Measurements from ENCODE around the gene CCDC28B. TPM values are rescaled to one million over a fixed set of nuclear protein-coding genes. Genes with fewer than 3 reads are reported as not detected.

Gene CCDC28B
- total RNA-seq, 1 experiment from 2014 or later = 10.8 TPM

GRCh38 chr1:32180186-32181060, 20.0 kb upstream of the CCDC28B start:
- DNase-seq (ENCODE audit: low read depth, low spot score) = no peak
- Histone ChIP-seq H3K9me3 (ENCODE audit: control insufficient read depth, insufficient read depth, low read depth, low read length) (no peaks in the 10 kb centered on the region), H3K27me3 (ENCODE audit: control insufficient read depth, insufficient read depth, low read length) (no peaks in the 10 kb centered on the region), H3K27ac (ENCODE audit: low read length) (peak overlapping the region; percentile 90), H3K4me1 (ENCODE audit: control insufficient read depth, insufficient read depth, low read length) (peaks cover 33% of the 10 kb centered on the region), H3K4me3 (ENCODE audit: low read depth in 2 of 2, low read length in 2 of 2) (peak overlapping the region; percentile 77 to 93), H3K36me3 (ENCODE audit: control insufficient read depth, insufficient read depth, low read length) (peaks cover 6% of the 10 kb centered on the region; the same call in 1 of the 2 replicates)
- ChIA-PET CTCF (no interaction called here), POLR2A (interaction anchor here (0.5 to 1.2 kb wide), 3 partner anchors 19 to 636 kb away, joined by 4 to 6 read pairs (median 5); no protein-coding TSS in a partner anchor)
- in situ Hi-C loops (cut with HindIII; ENCODE audit: low pct_unique_long_range_greater_than_20kb, low sequenced_read_pairs) (no loop called here), intact Hi-C loops (cut with micrococcal nuclease; ENCODE audit: unreplicated experiment) (no loop called here)
- BruUV-seq (replicated peaks) = no TSS peak
- ATAC-seq = peak; percentile 36
- TF ChIP-seq POLR2AphosphoS5 (IDR thresholded peaks at IDR 0.05; ENCODE audit: low read depth, low read length) = no peak
- no peak for TF ChIP-seq SIN3A (IDR thresholded peaks at IDR 0.05; ENCODE audit: borderline replicate concordance, insufficient read depth, low read depth, low read length)

GRCh38 chr1:32181065-32181464, 19.3 kb upstream of the CCDC28B start:
- no peaks in the 10 kb centered on the region for H3K9me3 ChIP-seq (ENCODE audit: control insufficient read depth, insufficient read depth, low read depth, low read length)
- ATAC-seq = no peak
- no peak for DNase-seq (ENCODE audit: low read depth, low spot score)
- no peaks in the 10 kb centered on the region for H3K27me3 ChIP-seq (ENCODE audit: control insufficient read depth, insufficient read depth, low read length)
- ChIA-PET POLR2A (no interaction called here), CTCF (no interaction called here)
- peak overlapping the region; percentile 77 to 93 for H3K4me3 ChIP-seq (ENCODE audit: low read depth in 2 of 2, low read length in 2 of 2)
- peaks cover 6% of the 10 kb centered on the region; the same call in 1 of the 2 replicates for H3K36me3 ChIP-seq (ENCODE audit: control insufficient read depth, insufficient read depth, low read length)
- peak overlapping the region; percentile 90 for H3K27ac ChIP-seq (ENCODE audit: low read length)
- in situ Hi-C loops (cut with HindIII; ENCODE audit: low pct_unique_long_range_greater_than_20kb, low sequenced_read_pairs) = no loop called here
- TSS peak; percentile 78 for BruUV-seq (replicated peaks)
- intact Hi-C loops (cut with micrococcal nuclease; ENCODE audit: unreplicated experiment) = no loop called here
- H3K4me1 ChIP-seq (ENCODE audit: control insufficient read depth, insufficient read depth, low read length) = peaks cover 33% of the 10 kb centered on the region
- no peak for TF ChIP-seq SIN3A (IDR thresholded peaks at IDR 0.05; ENCODE audit: borderline replicate concordance, insufficient read depth, low read depth, low read length)
- no peak for TF ChIP-seq TCF7L2 (IDR thresholded peaks at IDR 0.05; ENCODE audit: low read depth, low read length)
- no peak for TF ChIP-seq CTCF (IDR thresholded peaks at IDR 0.05)
- TF ChIP-seq REST (IDR thresholded peaks at IDR 0.05; ENCODE audit: insufficient read depth in 1 of 2, low read depth in 2 of 2, low read length in 1 of 2) = no peak
- no peak for TF ChIP-seq POLR2AphosphoS5 (IDR thresholded peaks at IDR 0.05; ENCODE audit: low read depth, low read length)

GRCh38 chr1:32181563-32181962, 18.8 kb upstream of the CCDC28B start:
- peak overlapping the region; percentile 77 to 93; a peak in 3 of 4 replicates for H3K4me3 ChIP-seq (ENCODE audit: low read depth in 2 of 2, low read length in 2 of 2)
- POLR2A ChIA-PET = interaction anchor here (0.6 kb wide), 1 partner anchor 30 kb away, joined by 3 read pairs; no protein-coding TSS in a partner anchor
- intact Hi-C loops (cut with micrococcal nuclease; ENCODE audit: unreplicated experiment) = no loop called here
- DNase-seq (ENCODE audit: low read depth, low spot score) (no peak), ATAC-seq (no peak)
- BruUV-seq (replicated peaks) = no TSS peak
- no peaks in the 10 kb centered on the region for H3K9me3 ChIP-seq (ENCODE audit: control insufficient read depth, insufficient read depth, low read depth, low read length)
- H3K27ac ChIP-seq (ENCODE audit: low read length) = peak overlapping the region; percentile 90
- TF ChIP-seq TCF7L2 (IDR thresholded peaks at IDR 0.05; ENCODE audit: low read depth, low read length) (no peak), SIN3A (IDR thresholded peaks at IDR 0.05; ENCODE audit: borderline replicate concordance, insufficient read depth, low read depth, low read length) (no peak), CTCF (IDR thresholded peaks at IDR 0.05) (no peak)
- CTCF ChIA-PET = no interaction called here
- peaks cover 8% of the 10 kb centered on the region for H3K36me3 ChIP-seq (ENCODE audit: control insufficient read depth, insufficient read depth, low read length)
- H3K27me3 ChIP-seq (ENCODE audit: control insufficient read depth, insufficient read depth, low read length) = no peaks in the 10 kb centered on the region
- in situ Hi-C loops (cut with HindIII; ENCODE audit: low pct_unique_long_range_greater_than_20kb, low sequenced_read_pairs) = no loop called here
- H3K4me1 ChIP-seq (ENCODE audit: control insufficient read depth, insufficient read depth, low read length) = peaks cover 33% of the 10 kb centered on the region
